Islet precursor cell (in vitro differentiated cells): Measurements from ENCODE around the gene VWA1.
A peak's percentile ranks its signal among the peaks of the same experiment; 100 is the strongest.
"Not testable (repeated sequence)": the region's sequence is repeated elsewhere in the genome, so short reads cannot be mapped to it uniquely, and the experiment has no call there.

ENCODE experiments used
- DNase-seq: peaks from one replicate; pipeline ENCODE4 v3.0.0-alpha.2; 2018

Gene VWA1

GRCh38 chr1:1435106-1435903 lies at the start of gene VWA1:
Gene VWA1 (plus strand): TSS chr1:1435690. CDS start chr1:1435749, 59 bp downstream.
- peak; percentile 85 for DNase-seq

GRCh38 chr1:1385931-1386330 lies 49.6 kb upstream of the VWA1 start:
- DNase-seq: no peak

- no peak for DNase-seq
Observed at GRCh38 chr1:1387098-1388077, 48.1 kb upstream of the VWA1 start.

- no peak for DNase-seq
Observed at GRCh38 chr1:1388078-1388472, 47.4 kb upstream of the VWA1 start.

GRCh38 chr1:1390675-1391074 lies 44.8 kb upstream of the VWA1 start:
- DNase-seq: no peak

GRCh38 chr1:1391225-1391624 lies 44.3 kb upstream of the VWA1 start:
- DNase-seq: no peak

GRCh38 chr1:1393014-1393413 lies 42.5 kb upstream of the VWA1 start:
- DNase-seq: no peak

GRCh38 chr1:1393428-1393827 lies 42.1 kb upstream of the VWA1 start:
- DNase-seq: no peak

GRCh38 chr1:1394116-1394515 lies 41.4 kb upstream of the VWA1 start:
- DNase-seq: no peak

GRCh38 chr1:1395166-1395565 lies 40.3 kb upstream of the VWA1 start:
- no peak for DNase-seq

- no peak for DNase-seq
Observed at GRCh38 chr1:1397839-1398523, 37.5 kb upstream of the VWA1 start.

GRCh38 chr1:1398677-1399186 lies 36.8 kb upstream of the VWA1 start:
- DNase-seq: no peak

- peak; percentile 99 for DNase-seq
Observed at GRCh38 chr1:1399187-1399871, 36.2 kb upstream of the VWA1 start, which contains the start of gene CCNL2. Gene CCNL2 (minus strand): TSS chr1:1399335. CDS start chr1:1399306, 29 bp downstream.

GRCh38 chr1:1399872-1400575 lies 35.5 kb upstream of the VWA1 start:
- no peak for DNase-seq

GRCh38 chr1:1400576-1401456 lies 34.7 kb upstream of the VWA1 start:
- DNase-seq: no peak

GRCh38 chr1:1401457-1402010 lies 34.0 kb upstream of the VWA1 start:
- DNase-seq: no peak

GRCh38 chr1:1402072-1402900 lies 33.2 kb upstream of the VWA1 start:
- peak; percentile 77 for DNase-seq

GRCh38 chr1:1402901-1403392 lies 32.5 kb upstream of the VWA1 start:
- not testable (repeated sequence) for DNase-seq

- no peak for DNase-seq
Observed at GRCh38 chr1:1403653-1404052, 31.8 kb upstream of the VWA1 start.
